MCF 10A (cell line): Measurements from ENCODE around the gene CCDC196. TPM values are rescaled to one million over a fixed set of nuclear protein-coding genes. Genes with fewer than 3 reads are reported as not detected.
"Not testable (repeated sequence)": the region's sequence is repeated elsewhere in the genome, so short reads cannot be mapped to it uniquely, and the experiment has no call there.

Experiments used
- BruUV-seq: library from RNA; stranded (reverse); fragments of 400-500 nt; replicated peaks from 2 replicates; lab custom pipeline; 2021; lab: Mats Ljungman, UMichigan
- CTCF ChIA-PET: fragments of 300-600 bp; sonication (Branson Sonifier 250); formaldehyde crosslinking; extraction: SDS; loops from one replicate; lab custom pipeline; 2021; ENCODE audit warnings: antibody characterized with exemption, inconsistent platforms; lab: Yijun Ruan, JAX
- POLR2A ChIA-PET: fragments of 300-600, 350-650 bp; sonication (Branson Sonifier 250); formaldehyde crosslinking; extraction: SDS; loops from one replicate; lab custom pipeline; 2020; ENCODE audit warnings: antibody characterized with exemption, inconsistent platforms; lab: Yijun Ruan, JAX
- DNase-seq: peaks from one replicate; pipeline ENCODE4 v3.0.0-alpha.2; 2018; ENCODE audit not compliant: unreplicated experiment
- H3K27ac Mint-ChIP-seq: one replicate; pipeline ENCODE4 v1.8.0; 2022; ENCODE audit warnings: mild to moderate bottlenecking, low read depth, mixed read lengths; ENCODE audit not compliant: unreplicated experiment
- H3K27me3 Mint-ChIP-seq: one replicate; pipeline ENCODE4 v1.8.0; 2022; ENCODE audit warnings: mixed read lengths; ENCODE audit not compliant: insufficient read depth, unreplicated experiment
- H3K36me3 Mint-ChIP-seq: one replicate; pipeline ENCODE4 v1.8.0; 2022; ENCODE audit warnings: mild to moderate bottlenecking, moderate library complexity, mixed read lengths; ENCODE audit not compliant: insufficient read depth, unreplicated experiment
- H3K4me1 Mint-ChIP-seq: one replicate; pipeline ENCODE4 v1.8.0; 2022; ENCODE audit warnings: mixed read lengths; ENCODE audit not compliant: insufficient read depth, unreplicated experiment
- H3K4me3 Mint-ChIP-seq: one replicate; pipeline ENCODE4 v1.8.0; 2022; ENCODE audit warnings: mild to moderate bottlenecking, moderate library complexity, mixed read lengths; ENCODE audit not compliant: unreplicated experiment
- H3K9me3 Mint-ChIP-seq: one replicate; pipeline ENCODE4 v1.8.0; 2022; ENCODE audit warnings: mixed read lengths; ENCODE audit not compliant: unreplicated experiment
- intact Hi-C: fragments of 100-400 bp; cut with micrococcal nuclease; formaldehyde crosslinking; loops from 2 replicates; pipeline ENCODE4 v1.14.1; 2022
- total RNA-seq: library from RNA; stranded (reverse); gene quantifications from 2 replicates; pipeline ENCODE4 v1.2.3, GENCODE V29; 2022
- TF ChIP-seq, protein P1 (sequence below): fragments of 200-600 bp; IDR thresholded peaks from one replicate; pipeline ENCODE4 v1.8.0; 2022; ENCODE audit warnings: antibody characterized with exemption, mild to moderate bottlenecking; ENCODE audit not compliant: unreplicated experiment

CCDC196 gene
- total RNA-seq, 1 experiment from 2014 or later: not detected

DNA sequence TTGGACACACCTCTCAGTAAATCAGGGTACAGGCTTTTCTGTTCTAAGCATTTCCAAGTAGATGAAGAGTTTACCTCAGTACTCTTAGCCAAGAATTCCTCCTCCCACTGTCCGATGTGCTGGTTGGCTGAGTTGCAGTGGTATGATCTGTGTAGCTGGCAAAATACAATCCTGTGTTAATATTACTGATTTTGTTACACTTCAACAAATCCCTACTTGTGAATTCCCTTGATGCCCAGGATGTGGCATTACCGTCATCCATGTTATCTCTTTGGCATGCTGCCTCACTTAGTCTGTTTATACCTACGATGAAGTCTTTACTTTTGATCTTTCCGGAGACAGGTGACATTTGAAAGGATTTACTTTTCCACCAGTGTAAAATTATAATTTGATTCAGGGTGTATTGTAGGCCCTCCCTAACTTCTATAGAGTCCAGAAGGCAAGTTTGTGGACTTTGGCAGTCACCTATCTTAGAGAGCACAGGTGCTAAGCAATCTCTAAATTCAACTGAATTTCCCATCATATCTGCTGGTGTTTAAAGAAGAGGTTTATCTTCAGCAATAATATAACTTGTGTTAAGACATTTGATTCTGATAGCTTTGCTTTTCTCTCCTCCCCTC, 10.1 kb downstream of the CCDC196 start:
- no peak overlapping the region for H3K4me3 Mint-ChIP-seq
- no peak overlapping the region for H3K27ac Mint-ChIP-seq
- no peaks in the 10 kb centered on the region for H3K36me3 Mint-ChIP-seq
- DNase-seq: no peak
- no peaks in the 10 kb centered on the region for H3K27me3 Mint-ChIP-seq
- no TSS peak for BruUV-seq
- intact Hi-C loops: loop anchor here (5.0 to 10.0 kb wide), 2 partner anchors 129 to 621 kb away; no protein-coding TSS in a partner anchor
- no peaks in the 10 kb centered on the region for H3K9me3 Mint-ChIP-seq
- CTCF ChIA-PET: interaction anchor here (0.6 to 3.8 kb wide), 10 partner anchors 10 to 868 kb away, joined by 3 to 19 read pairs (median 4); partner anchors contain the start of gene GPHN
- no peaks in the 10 kb centered on the region for H3K4me1 Mint-ChIP-seq
- POLR2A ChIA-PET: interaction anchor here (1.0 to 4.8 kb wide), 3 partner anchors 11 to 111 kb away, joined by 3 to 30 read pairs (median 15); partner anchors contain the start of gene GPHN
- TF ChIP-seq, protein P1, sequence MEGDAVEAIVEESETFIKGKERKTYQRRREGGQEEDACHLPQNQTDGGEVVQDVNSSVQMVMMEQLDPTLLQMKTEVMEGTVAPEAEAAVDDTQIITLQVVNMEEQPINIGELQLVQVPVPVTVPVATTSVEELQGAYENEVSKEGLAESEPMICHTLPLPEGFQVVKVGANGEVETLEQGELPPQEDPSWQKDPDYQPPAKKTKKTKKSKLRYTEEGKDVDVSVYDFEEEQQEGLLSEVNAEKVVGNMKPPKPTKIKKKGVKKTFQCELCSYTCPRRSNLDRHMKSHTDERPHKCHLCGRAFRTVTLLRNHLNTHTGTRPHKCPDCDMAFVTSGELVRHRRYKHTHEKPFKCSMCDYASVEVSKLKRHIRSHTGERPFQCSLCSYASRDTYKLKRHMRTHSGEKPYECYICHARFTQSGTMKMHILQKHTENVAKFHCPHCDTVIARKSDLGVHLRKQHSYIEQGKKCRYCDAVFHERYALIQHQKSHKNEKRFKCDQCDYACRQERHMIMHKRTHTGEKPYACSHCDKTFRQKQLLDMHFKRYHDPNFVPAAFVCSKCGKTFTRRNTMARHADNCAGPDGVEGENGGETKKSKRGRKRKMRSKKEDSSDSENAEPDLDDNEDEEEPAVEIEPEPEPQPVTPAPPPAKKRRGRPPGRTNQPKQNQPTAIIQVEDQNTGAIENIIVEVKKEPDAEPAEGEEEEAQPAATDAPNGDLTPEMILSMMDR: no peak

DNA sequence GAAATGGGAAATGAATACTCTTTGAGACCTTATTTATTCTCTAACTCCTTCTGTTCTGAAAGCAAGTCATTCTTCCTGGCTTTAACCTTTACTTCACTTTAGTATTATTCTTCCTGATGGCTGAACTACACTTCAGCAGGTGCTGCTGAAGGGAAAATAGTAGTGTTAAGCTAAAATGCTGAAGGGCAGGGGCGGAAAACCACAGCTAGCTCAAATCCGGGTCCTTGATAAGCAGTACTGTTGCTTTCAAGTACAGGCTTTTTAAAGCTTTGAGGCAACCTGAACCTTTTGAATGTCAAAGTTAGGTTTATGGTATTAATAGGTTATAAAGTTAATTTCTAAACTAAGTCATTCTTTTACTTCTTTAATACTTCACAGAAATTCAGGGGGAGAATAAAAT, 10.7 kb downstream of the CCDC196 start:
- Mint-ChIP-seq H3K36me3 (no peaks in the 10 kb centered on the region), H3K27me3 (no peaks in the 10 kb centered on the region), H3K4me1 (no peaks in the 10 kb centered on the region), H3K27ac (no peak overlapping the region), H3K9me3 (no peaks in the 10 kb centered on the region), H3K4me3 (no peak overlapping the region)
- no peak for DNase-seq
- POLR2A ChIA-PET: interaction anchor here (1.0 to 4.8 kb wide), 3 partner anchors 11 to 112 kb away, joined by 3 to 30 read pairs (median 15); partner anchors contain the start of gene GPHN
- no TSS peak for BruUV-seq
- TF ChIP-seq, protein P1: no peak
- CTCF ChIA-PET: interaction anchor here (0.6 to 3.8 kb wide), 8 partner anchors 10 to 245 kb away, joined by 3 to 19 read pairs (median 7); partner anchors contain the start of gene GPHN
- intact Hi-C loops: loop anchor here (5.0 to 10.0 kb wide), 2 partner anchors 128 to 620 kb away; no protein-coding TSS in a partner anchor

GRCh38 chr14:66498311-66498710, 12.1 kb downstream of the CCDC196 start:
- no peak overlapping the region for H3K27ac Mint-ChIP-seq
- no peaks in the 10 kb centered on the region for H3K9me3 Mint-ChIP-seq
- H3K4me3 Mint-ChIP-seq: no peak overlapping the region
- H3K27me3 Mint-ChIP-seq: no peaks in the 10 kb centered on the region
- CTCF ChIA-PET: interaction anchor here (0.5 to 3.8 kb wide), 11 partner anchors 9 to 737 kb away, joined by 3 to 19 read pairs (median 3); partner anchors contain the start of gene GPHN
- peaks cover 6% of the 10 kb centered on the region for H3K36me3 Mint-ChIP-seq
- DNase-seq: no peak
- BruUV-seq: no TSS peak
- intact Hi-C loops: loop anchor here (5.0 to 10.0 kb wide), 2 partner anchors 126 to 619 kb away; no protein-coding TSS in a partner anchor
- H3K4me1 Mint-ChIP-seq: peaks cover 6% of the 10 kb centered on the region
- POLR2A ChIA-PET: interaction anchor here (0.8 to 4.8 kb wide), 5 partner anchors 9 to 644 kb away, joined by 3 to 30 read pairs (median 4); partner anchors contain the start of gene GPHN
- TF ChIP-seq, protein P1: no peak

DNA sequence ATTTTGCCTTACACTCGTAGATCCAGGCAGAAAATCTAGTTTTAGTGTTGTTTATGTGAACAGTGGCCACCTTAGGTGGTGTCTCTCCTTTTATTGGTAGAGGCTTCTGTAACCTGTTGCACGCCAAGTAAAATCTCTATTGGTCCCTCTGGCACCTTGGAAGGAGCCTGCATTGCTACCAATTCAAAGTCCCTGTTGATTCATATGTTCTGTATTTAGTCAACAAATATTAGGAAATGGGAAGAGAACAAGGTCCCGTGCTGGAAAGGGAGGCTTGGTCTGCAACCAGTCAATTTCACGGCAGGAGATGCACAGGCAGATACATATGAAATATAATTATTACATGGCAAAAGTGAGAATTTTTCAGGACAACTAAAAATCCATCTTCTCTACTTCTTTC, 15.4 kb downstream of the CCDC196 start:
- H3K4me1 Mint-ChIP-seq: peaks cover 10% of the 10 kb centered on the region
- H3K4me3 Mint-ChIP-seq: no peak overlapping the region
- BruUV-seq: no TSS peak
- H3K27ac Mint-ChIP-seq: no peak overlapping the region
- POLR2A ChIA-PET: no interaction called here
- peaks cover 6% of the 10 kb centered on the region for H3K36me3 Mint-ChIP-seq
- intact Hi-C loops: no loop called here
- TF ChIP-seq, protein P1: no peak
- H3K27me3 Mint-ChIP-seq: no peaks in the 10 kb centered on the region
- CTCF ChIA-PET: no interaction called here
- DNase-seq: no peak
- no peaks in the 10 kb centered on the region for H3K9me3 Mint-ChIP-seq

DNA sequence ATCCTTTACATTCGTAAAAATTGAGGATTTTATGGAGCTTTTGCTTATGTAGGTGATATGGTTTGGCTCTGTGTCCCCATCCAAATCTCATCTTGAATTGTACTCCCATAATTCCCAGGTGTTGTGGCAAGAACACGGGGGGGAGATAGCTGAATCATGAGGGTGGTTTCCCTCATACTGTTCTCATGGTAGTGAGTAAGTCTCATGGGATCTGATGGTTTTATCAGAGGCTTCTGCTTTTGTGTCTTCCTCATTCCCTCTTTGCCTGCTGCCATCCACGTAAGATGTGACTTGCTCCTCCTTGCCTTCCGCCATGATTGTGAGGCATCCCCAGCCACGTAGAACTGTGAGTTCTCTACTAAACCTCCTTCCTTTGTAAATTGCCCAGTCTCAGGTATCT, 16.7 kb downstream of the CCDC196 start:
- H3K9me3 Mint-ChIP-seq, H3K4me3 Mint-ChIP-seq, H3K36me3 Mint-ChIP-seq, intact Hi-C loops, H3K27me3 Mint-ChIP-seq, H3K27ac Mint-ChIP-seq, H3K4me1 Mint-ChIP-seq, BruUV-seq, DNase-seq: not testable (repeated sequence)
- CTCF ChIA-PET: interaction anchor here (1.4 kb wide), 1 partner anchor 101 kb away, joined by 4 read pairs; no protein-coding TSS in a partner anchor
- POLR2A ChIA-PET: interaction anchor here (0.6 to 2.0 kb wide), 3 partner anchors 11 to 23 kb away, joined by 3 to 7 read pairs (median 5); no protein-coding TSS in a partner anchor
